OCI-LY7 (cell line): Measurements from ENCODE around the gene TXK. TPM values are rescaled to one million over a fixed set of nuclear protein-coding genes. Genes with fewer than 3 reads are reported as not detected.

Source experiments
- BruUV-seq: library from RNA; stranded (reverse); fragments of 400-500 nt; replicated peaks from 2 replicates; lab custom pipeline; 2021; lab: Mats Ljungman, UMichigan
- CTCF ChIA-PET: fragments of 300-600 bp; sonication (Branson Sonifier 250); formaldehyde crosslinking; loops from one replicate; lab custom pipeline; 2022; ENCODE audit warnings: antibody characterized with exemption; ENCODE audit not compliant: unreplicated experiment; lab: Charles Lee
- POLR2A ChIA-PET: fragments of 300-600 bp; sonication (Branson Sonifier 250); formaldehyde crosslinking; loops from one replicate; lab custom pipeline; 2022; ENCODE audit warnings: antibody characterized with exemption; lab: Charles Lee
- DNase-seq: peaks from one replicate; pipeline ENCODE4 v3.0.0-alpha.2; 2015; ENCODE audit warnings: low spot score
- H2AFZ ChIP-seq: fragments of 200-600 bp; sonication (generic), shearing (Covaris generic); 2 replicates; pipeline ENCODE4 v1.6.1; 2014; ENCODE audit warnings: mild to moderate bottlenecking, antibody characterized with exemption, low read length, moderate library complexity
- H3K27ac ChIP-seq: fragments of 200-600 bp; sonication (generic); 2 replicates; pipeline ENCODE4 v1.5.1; 2014; ENCODE audit warnings: mixed run types, low read depth, mild to moderate bottlenecking, moderate library complexity, low read length, inconsistent platforms; ENCODE audit not compliant: poor library complexity, severe bottlenecking
- H3K36me3 ChIP-seq: fragments of 200-600 bp; sonication (generic); 2 replicates; pipeline ENCODE4 v1.6.1; 2014; ENCODE audit warnings: mild to moderate bottlenecking, antibody characterized with exemption, low read length, moderate library complexity, mixed read lengths; ENCODE audit not compliant: insufficient read depth
- H3K4me1 ChIP-seq: fragments of 200-600 bp; sonication (generic); 2 replicates; pipeline ENCODE4 v1.5.1; 2014; ENCODE audit warnings: mild to moderate bottlenecking, low read length; ENCODE audit not compliant: insufficient read depth, poor library complexity, severe bottlenecking
- H3K4me2 ChIP-seq: fragments of 200-600 bp; sonication (generic); 2 replicates; pipeline ENCODE4 v1.6.1; 2014; ENCODE audit warnings: mild to moderate bottlenecking, low read length
- H3K4me3 ChIP-seq: fragments of 200-600 bp; sonication (generic); 2 replicates; pipeline ENCODE4 v1.5.1; 2014; ENCODE audit warnings: mild to moderate bottlenecking, low read depth, low read length; ENCODE audit not compliant: poor library complexity, severe bottlenecking
- H3K79me2 ChIP-seq: fragments of 200-600 bp; sonication (generic); 2 replicates; pipeline ENCODE4 v1.6.1; 2016; ENCODE audit warnings: low read depth, mild to moderate bottlenecking, low read length, moderate library complexity, mixed read lengths; ENCODE audit not compliant: insufficient read depth
- H3K9me2 ChIP-seq: fragments of 200-600 bp; sonication (generic); 2 replicates; pipeline ENCODE4 v1.6.1; 2016; ENCODE audit warnings: mild to moderate bottlenecking, low read length, mixed read lengths; ENCODE audit not compliant: insufficient read depth
- H3K9me3 ChIP-seq: fragments of 200-600 bp; sonication (generic); 2 replicates; pipeline ENCODE4 v1.6.1; 2014; ENCODE audit warnings: mild to moderate bottlenecking, mixed run types, low read length, mixed read lengths
- H4K20me1 ChIP-seq: fragments of 200-600 bp; sonication (generic); 2 replicates; pipeline ENCODE4 v1.6.1; 2014; ENCODE audit warnings: mild to moderate bottlenecking, antibody characterized with exemption, low read length, moderate library complexity, mixed read lengths; ENCODE audit not compliant: insufficient read depth
- EZH2phosphoT487 ChIP-seq: fragments of 200-600 bp; sonication (generic); IDR thresholded peaks from 2 replicates; pipeline ENCODE4 v1.6.1; 2018; ENCODE audit warnings: low read depth, borderline replicate concordance, mild to moderate bottlenecking, mixed run types, antibody characterized with exemption, low read length, moderate library complexity, mixed read lengths
- intact Hi-C: fragments of 100-400 bp; cut with micrococcal nuclease; formaldehyde crosslinking; loops from one replicate; pipeline ENCODE4 v1.10.0; 2022; ENCODE audit not compliant: unreplicated experiment
- total RNA-seq, 2 experiments: library from RNA; depleted of rRNA in 1 of 2; stranded (reverse); fragments of >200 nt in 1 of 2; shearing (Covaris generic) in 1 of 2; gene quantifications; 2 replicates each; pipeline ENCODE4 v1.2.3, GENCODE V29; 2014 to 2022
- TF ChIP-seq, protein P1 (sequence below): fragments of 200-600 bp; sonication (generic); conservative IDR thresholded peaks from 2 replicates; pipeline ENCODE4 v1.5.1; 2014; ENCODE audit warnings: mild to moderate bottlenecking, antibody characterized with exemption, low read length, moderate library complexity, mixed read lengths

The TXK gene
- total RNA-seq, 2 experiments from 2014 or later: 0.11 TPM; not detected in 1

DNA sequence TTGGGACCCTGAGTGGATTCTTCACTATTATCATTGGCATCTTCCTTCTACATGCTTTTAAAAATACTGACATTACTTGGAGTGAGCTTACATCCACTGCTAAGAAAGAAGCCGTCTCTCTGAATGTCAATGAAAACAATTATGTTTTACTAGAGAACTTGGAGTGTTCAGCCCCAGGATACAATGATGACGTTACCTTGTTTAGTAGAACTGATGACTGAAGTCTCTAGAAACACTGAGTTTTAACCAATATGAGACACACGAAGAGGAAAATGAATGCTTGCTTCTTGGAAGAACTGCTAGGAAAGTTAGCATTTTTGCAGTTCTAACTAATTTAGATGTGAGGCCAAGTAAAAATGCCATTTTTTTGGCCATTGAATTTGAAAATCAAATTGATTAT is 98.1 kb downstream of the TXK start:
- BruUV-seq: no TSS peak
- no peak for DNase-seq
- Histone ChIP-seq H2AFZ (peak overlapping the region; percentile 88; the same call in 1 of the 2 replicates), H3K79me2 (no peaks in the 10 kb centered on the region), H3K4me2 (peak overlapping the region; percentile 74), H3K9me3 (no peaks in the 10 kb centered on the region; the same call in 1 of the 2 replicates), H3K4me1 (peaks cover 68% of the 10 kb centered on the region), H3K36me3 (0 out of 2 replicates have a peak, but pooled peaks cover 6% of the 10 kb centered on the region), H4K20me1 (no peaks in the 10 kb centered on the region), H3K4me3 (peak overlapping the region; percentile 27), H3K9me2 (no peaks in the 10 kb centered on the region), H3K27ac (peak overlapping the region; percentile 92)
- intact Hi-C loops: loop anchor here (1.0 to 10.0 kb wide), 5 partner anchors 11 to 551 kb away; partner anchors contain the start of genes ATP10D, NFXL1 and SLAIN2
- ChIA-PET CTCF (interaction anchor here (1.6 kb wide), 1 partner anchor 12 kb away, joined by 4 read pairs; no protein-coding TSS in a partner anchor), POLR2A (interaction anchor here (0.6 to 11.9 kb wide), 5 partner anchors 11 to 160 kb away, joined by 3 to 194 read pairs (median 7); no protein-coding TSS in a partner anchor)
- TF ChIP-seq, protein P1, sequence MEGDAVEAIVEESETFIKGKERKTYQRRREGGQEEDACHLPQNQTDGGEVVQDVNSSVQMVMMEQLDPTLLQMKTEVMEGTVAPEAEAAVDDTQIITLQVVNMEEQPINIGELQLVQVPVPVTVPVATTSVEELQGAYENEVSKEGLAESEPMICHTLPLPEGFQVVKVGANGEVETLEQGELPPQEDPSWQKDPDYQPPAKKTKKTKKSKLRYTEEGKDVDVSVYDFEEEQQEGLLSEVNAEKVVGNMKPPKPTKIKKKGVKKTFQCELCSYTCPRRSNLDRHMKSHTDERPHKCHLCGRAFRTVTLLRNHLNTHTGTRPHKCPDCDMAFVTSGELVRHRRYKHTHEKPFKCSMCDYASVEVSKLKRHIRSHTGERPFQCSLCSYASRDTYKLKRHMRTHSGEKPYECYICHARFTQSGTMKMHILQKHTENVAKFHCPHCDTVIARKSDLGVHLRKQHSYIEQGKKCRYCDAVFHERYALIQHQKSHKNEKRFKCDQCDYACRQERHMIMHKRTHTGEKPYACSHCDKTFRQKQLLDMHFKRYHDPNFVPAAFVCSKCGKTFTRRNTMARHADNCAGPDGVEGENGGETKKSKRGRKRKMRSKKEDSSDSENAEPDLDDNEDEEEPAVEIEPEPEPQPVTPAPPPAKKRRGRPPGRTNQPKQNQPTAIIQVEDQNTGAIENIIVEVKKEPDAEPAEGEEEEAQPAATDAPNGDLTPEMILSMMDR: no peak
- no peak for TF ChIP-seq EZH2phosphoT487

DNA sequence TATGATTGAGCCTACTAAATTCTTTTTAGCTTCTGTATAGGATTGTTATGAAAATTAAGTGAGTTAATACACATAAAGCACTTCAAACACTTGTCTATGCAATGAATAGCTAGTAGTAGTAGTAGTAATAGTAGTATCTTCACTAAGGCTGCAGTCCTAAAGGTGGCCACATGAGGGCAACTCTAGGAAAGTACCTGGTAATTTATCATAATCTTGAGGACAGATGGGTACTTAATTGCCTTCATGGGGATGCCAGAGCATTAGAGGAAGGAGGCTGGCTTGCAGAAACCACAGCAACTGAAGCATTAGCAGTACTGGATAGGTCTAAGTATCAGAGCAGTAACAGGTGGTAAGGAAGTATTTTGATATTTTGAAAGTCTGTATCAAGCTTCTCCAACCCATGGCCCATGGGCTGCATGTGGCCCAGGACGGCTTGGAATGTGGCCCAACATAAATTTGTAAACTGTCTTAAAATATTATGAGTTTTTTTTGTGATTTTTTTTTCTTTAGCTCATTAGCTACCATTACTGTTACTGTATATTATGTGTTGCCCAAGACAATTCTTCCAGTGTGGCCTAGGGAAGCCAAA is 100.1 kb downstream of the TXK start:
- POLR2A ChIA-PET: interaction anchor here (0.5 to 11.9 kb wide), 11 partner anchors 8 to 817 kb away, joined by 3 to 194 read pairs (median 4); no protein-coding TSS in a partner anchor
- Histone ChIP-seq H4K20me1 (no peaks in the 10 kb centered on the region), H3K9me2 (no peaks in the 10 kb centered on the region), H3K4me1 (peaks cover 71% of the 10 kb centered on the region), H3K4me2 (no peak overlapping the region), H3K27ac (peak overlapping the region; percentile 7), H3K79me2 (no peaks in the 10 kb centered on the region), H3K36me3 (0 out of 2 replicates have a peak, but pooled peaks cover 6% of the 10 kb centered on the region), H3K4me3 (no peak overlapping the region), H3K9me3 (no peaks in the 10 kb centered on the region; the same call in 1 of the 2 replicates), H2AFZ (no peak overlapping the region; the same call in 1 of the 2 replicates)
- CTCF ChIA-PET: interaction anchor here (2.1 to 2.2 kb wide), 2 partner anchors 13 to 16 kb away, joined by 8 to 23 read pairs; no protein-coding TSS in a partner anchor
- intact Hi-C loops: loop anchor here (2.0 to 10.0 kb wide), 4 partner anchors 13 to 549 kb away; partner anchors contain the start of genes ATP10D and SLAIN2
- BruUV-seq: no TSS peak
- TF ChIP-seq, protein P1: peak; percentile 88
- TF ChIP-seq EZH2phosphoT487: no peak
- peak; percentile 79 for DNase-seq
